ENCODE data around the gene EIF2S3. TPM values are rescaled to one million over a fixed set of nuclear protein-coding genes. Genes with fewer than 3 reads are reported as not detected.
"Not testable (repeated sequence)": the region's sequence is repeated elsewhere in the genome, so short reads cannot be mapped to it uniquely, and the experiment has no call there.

The EIF2S3 gene
- total RNA-seq, 4 donors from 2014 or later = 139 to 179 (median 156) TPM

DNA sequence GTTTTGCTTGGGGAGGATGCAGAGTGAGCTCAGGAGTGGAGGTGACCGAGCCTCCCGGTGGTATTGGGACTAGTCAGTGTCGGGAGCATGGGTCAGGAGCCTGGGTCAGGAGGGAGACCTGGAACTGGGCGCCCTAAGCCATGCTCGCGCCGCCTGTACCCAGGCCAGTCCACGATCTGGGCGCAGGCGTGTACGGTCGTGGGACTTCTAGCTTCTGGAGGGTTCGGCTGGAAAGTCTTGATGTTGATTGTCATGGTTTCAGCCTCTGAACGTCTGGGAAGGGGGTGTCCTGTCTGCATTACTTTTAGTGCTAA lies 244 bp downstream of the EIF2S3 start:
- no peaks in the 10 kb centered on the region for H3K27me3 ChIP-seq
- H3K9me3 ChIP-seq = no peaks in the 10 kb centered on the region
- 0% methylated on average over 10 of the region's 14 CpGs; no CpG with 5 or more reads in 1 of the 2 donors for WGBS, 2 donors (ENCODE audit: low coverage in 1 of 2)
- TF ChIP-seq, protein P1, sequence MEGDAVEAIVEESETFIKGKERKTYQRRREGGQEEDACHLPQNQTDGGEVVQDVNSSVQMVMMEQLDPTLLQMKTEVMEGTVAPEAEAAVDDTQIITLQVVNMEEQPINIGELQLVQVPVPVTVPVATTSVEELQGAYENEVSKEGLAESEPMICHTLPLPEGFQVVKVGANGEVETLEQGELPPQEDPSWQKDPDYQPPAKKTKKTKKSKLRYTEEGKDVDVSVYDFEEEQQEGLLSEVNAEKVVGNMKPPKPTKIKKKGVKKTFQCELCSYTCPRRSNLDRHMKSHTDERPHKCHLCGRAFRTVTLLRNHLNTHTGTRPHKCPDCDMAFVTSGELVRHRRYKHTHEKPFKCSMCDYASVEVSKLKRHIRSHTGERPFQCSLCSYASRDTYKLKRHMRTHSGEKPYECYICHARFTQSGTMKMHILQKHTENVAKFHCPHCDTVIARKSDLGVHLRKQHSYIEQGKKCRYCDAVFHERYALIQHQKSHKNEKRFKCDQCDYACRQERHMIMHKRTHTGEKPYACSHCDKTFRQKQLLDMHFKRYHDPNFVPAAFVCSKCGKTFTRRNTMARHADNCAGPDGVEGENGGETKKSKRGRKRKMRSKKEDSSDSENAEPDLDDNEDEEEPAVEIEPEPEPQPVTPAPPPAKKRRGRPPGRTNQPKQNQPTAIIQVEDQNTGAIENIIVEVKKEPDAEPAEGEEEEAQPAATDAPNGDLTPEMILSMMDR (IDR thresholded peaks at IDR 0.05) = no peak
- no peak for TF ChIP-seq POLR2A (IDR thresholded peaks at IDR 0.05)
- TF ChIP-seq POLR2AphosphoS5 (IDR thresholded peaks at IDR 0.05) = no peak
- no peak for TF ChIP-seq EP300 (IDR thresholded peaks at IDR 0.05)
- H3K4me3 ChIP-seq = peak overlapping the region; percentile 78 to 97
- H3K36me3 ChIP-seq = peaks cover 0 to 30% of the 10 kb centered on the region in 2 donors
- H3K4me1 ChIP-seq = no peaks in the 10 kb centered on the region
- peak overlapping the region; percentile 82 to 90 (median 85) for H3K27ac ChIP-seq
- peak; percentile 6 for ATAC-seq

GRCh38 chrX:24063488-24063887 lies 8.7 kb downstream of the EIF2S3 start:
- TF ChIP-seq, protein P1 (IDR thresholded peaks at IDR 0.05) = no peak
- TF ChIP-seq POLR2A (IDR thresholded peaks at IDR 0.05) (no peak), EP300 (IDR thresholded peaks at IDR 0.05) (no peak), POLR2AphosphoS5 (IDR thresholded peaks at IDR 0.05) (no peak)
- Histone ChIP-seq H3K27ac (no peak overlapping the region), H3K9me3 (no peaks in the 10 kb centered on the region), H3K36me3 (peaks cover 0 to 94% of the 10 kb centered on the region in 2 donors), H3K27me3 (no peaks in the 10 kb centered on the region), H3K4me3 (no peak overlapping the region), H3K4me1 (no peaks in the 10 kb centered on the region)
- ATAC-seq = no peak
- WGBS, 2 donors (ENCODE audit: low coverage in 1 of 2) = 81 to 83% methylated on average over 4 of the region's 6 CpGs

GRCh38 chrX:24069877-24070276 lies 15.1 kb downstream of the EIF2S3 start:
- ATAC-seq = no peak
- WGBS, 2 donors (ENCODE audit: low coverage in 1 of 2) = 87 to 95% methylated on average over 3 to 8 of the region's 9 CpGs
- Histone ChIP-seq H3K4me3 (no peak overlapping the region), H3K27me3 (no peaks in the 10 kb centered on the region), H3K36me3 (peaks cover 0 to 77% of the 10 kb centered on the region in 2 donors), H3K4me1 (no peaks in the 10 kb centered on the region), H3K9me3 (no peaks in the 10 kb centered on the region), H3K27ac (no peak overlapping the region)
- TF ChIP-seq, protein P1 (IDR thresholded peaks at IDR 0.05) = no peak
- TF ChIP-seq EP300 (IDR thresholded peaks at IDR 0.05) (no peak), POLR2AphosphoS5 (IDR thresholded peaks at IDR 0.05) (no peak), POLR2A (IDR thresholded peaks at IDR 0.05) (no peak)

DNA sequence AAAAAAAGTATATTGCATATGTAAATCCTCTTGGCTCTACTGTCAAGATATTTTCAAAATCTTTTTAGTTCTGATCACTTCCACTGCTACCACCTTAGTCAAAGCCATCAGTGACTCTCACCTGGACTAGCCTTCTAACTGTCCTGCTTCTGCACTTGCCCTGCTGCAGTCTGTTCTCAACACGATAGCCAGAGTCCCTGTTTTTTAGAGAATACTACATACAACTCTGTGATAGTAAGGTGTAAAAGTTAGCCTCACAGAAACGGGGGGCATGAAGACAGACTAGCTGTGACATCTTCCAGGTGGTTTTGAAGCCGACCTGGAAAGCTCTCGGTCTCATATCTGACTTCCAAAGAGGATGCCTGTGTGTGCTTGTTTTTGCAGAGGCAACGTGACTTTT lies 24.7 kb downstream of the EIF2S3 start:
- Histone ChIP-seq H3K9me3 (no peaks in the 10 kb centered on the region), H3K36me3 (peaks cover 0 to 34% of the 10 kb centered on the region in 2 donors), H3K4me1 (no peaks in the 10 kb centered on the region), H3K4me3 (no peak overlapping the region), H3K27me3 (no peaks in the 10 kb centered on the region), H3K27ac (no peak overlapping the region)
- TF ChIP-seq POLR2AphosphoS5 (IDR thresholded peaks at IDR 0.05) (no peak), EP300 (IDR thresholded peaks at IDR 0.05) (no peak), POLR2A (IDR thresholded peaks at IDR 0.05) (no peak)
- TF ChIP-seq, protein P1 (IDR thresholded peaks at IDR 0.05) = no peak
- WGBS, 2 donors (ENCODE audit: low coverage in 1 of 2) = 46 to 60% methylated on average over 2 to 4 of the region's 5 CpGs
- ATAC-seq = no peak

DNA sequence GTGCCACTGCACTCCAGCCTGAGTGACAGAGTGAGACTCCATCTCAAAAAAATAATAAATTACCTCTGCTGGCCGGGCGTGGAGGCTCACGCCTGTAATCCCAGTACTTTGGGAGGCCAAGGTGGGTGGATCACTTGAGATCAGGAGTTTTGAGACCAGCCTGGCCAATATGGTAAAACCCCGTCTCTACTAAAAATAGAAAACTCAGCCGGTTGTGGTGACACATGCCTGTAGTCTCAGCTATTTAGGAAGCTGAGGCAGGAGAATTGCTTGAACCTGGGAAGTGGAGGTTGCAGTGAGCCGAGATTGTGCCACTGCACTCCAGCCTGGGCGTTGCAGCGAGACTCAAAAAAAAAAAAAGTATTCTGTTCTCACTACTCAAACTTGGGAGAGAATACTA lies 25.5 kb downstream of the EIF2S3 start:
- not testable (repeated sequence) for H3K4me1 ChIP-seq, H3K9me3 ChIP-seq, H3K27ac ChIP-seq, ATAC-seq, H3K4me3 ChIP-seq, H3K27me3 ChIP-seq
- peaks cover 0 to 29% of the 10 kb centered on the region in 2 donors for H3K36me3 ChIP-seq
- 80 to 83% methylated on average over 2 to 3 of the region's 8 CpGs for WGBS, 2 donors (ENCODE audit: low coverage in 1 of 2)

Data from gastroesophageal sphincter (tissue), 4 donors.